Measurements from ENCODE around the gene SLC10A1. TPM values are rescaled to one million over a fixed set of nuclear protein-coding genes. Genes with fewer than 3 reads are reported as not detected.

Gene SLC10A1
- total RNA-seq, 1 experiment from 2014 or later: not detected

GRCh38 chr14:69767369-69767999 lies 29.6 kb downstream of the SLC10A1 start (continued):
- TF ChIP-seq REST (IDR thresholded peaks at IDR 0.05; ENCODE audit: low read depth) (no peak), EZH2phosphoT487 (IDR thresholded peaks at IDR 0.05; ENCODE audit: borderline replicate concordance) (no peak), EGR1 (IDR thresholded peaks at IDR 0.05; ENCODE audit: low read depth) (peak; percentile 66), CTCF (IDR thresholded peaks at IDR 0.05 in 2 of 3, conservative IDR thresholded peaks at IDR 0.05 in 1 of 3; ENCODE audit: borderline replicate concordance in 1 of 3, insufficient read depth in 1 of 3, low read depth in 2 of 3, low read length in 2 of 3) (no peak), ZFX (IDR thresholded peaks at IDR 0.05) (no peak; the same call in 1 of the 2 replicates), CEBPB (IDR thresholded peaks at IDR 0.05; ENCODE audit: low read depth) (no peak), SP1 (IDR thresholded peaks at IDR 0.05; ENCODE audit: low read depth) (no peak), CBX3 (IDR thresholded peaks at IDR 0.05; ENCODE audit: low read depth) (no peak), MAX (IDR thresholded peaks at IDR 0.05) (0 out of 2 replicates have a peak, but pooled peaks have one; percentile 22)

Data from HCT116 (cell line).